ENCODE data around the gene MGARP.

MGARP gene

DNA sequence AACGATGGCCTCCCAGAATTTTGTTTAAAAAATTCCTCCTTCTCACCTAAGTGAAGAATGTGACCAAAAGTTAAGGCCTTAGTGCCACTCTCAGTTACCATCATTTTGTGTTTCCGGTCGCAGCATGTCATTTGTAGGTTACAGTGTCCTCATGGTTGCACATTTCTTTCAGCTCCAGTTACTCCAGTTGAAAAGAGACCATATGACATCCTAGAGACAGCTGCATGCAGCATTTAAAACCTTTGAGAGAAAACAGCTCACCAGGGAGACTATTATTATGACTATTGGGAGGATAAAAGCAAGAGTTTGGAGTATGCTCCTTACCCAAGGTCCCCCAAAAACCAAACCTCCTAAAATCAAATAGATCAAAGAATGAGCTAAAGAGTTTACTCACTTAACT, 45.8 kb downstream of the MGARP start:
- TF ChIP-seq, protein P1, sequence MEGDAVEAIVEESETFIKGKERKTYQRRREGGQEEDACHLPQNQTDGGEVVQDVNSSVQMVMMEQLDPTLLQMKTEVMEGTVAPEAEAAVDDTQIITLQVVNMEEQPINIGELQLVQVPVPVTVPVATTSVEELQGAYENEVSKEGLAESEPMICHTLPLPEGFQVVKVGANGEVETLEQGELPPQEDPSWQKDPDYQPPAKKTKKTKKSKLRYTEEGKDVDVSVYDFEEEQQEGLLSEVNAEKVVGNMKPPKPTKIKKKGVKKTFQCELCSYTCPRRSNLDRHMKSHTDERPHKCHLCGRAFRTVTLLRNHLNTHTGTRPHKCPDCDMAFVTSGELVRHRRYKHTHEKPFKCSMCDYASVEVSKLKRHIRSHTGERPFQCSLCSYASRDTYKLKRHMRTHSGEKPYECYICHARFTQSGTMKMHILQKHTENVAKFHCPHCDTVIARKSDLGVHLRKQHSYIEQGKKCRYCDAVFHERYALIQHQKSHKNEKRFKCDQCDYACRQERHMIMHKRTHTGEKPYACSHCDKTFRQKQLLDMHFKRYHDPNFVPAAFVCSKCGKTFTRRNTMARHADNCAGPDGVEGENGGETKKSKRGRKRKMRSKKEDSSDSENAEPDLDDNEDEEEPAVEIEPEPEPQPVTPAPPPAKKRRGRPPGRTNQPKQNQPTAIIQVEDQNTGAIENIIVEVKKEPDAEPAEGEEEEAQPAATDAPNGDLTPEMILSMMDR (IDR thresholded peaks at IDR 0.05; ENCODE audit: low read depth, low read length): no peak
- no peak for TF ChIP-seq POLR2A (IDR thresholded peaks at IDR 0.05; ENCODE audit: extremely low read depth, insufficient read length)
- no peak for TF ChIP-seq MYC (IDR thresholded peaks at IDR 0.05; ENCODE audit: low read depth, low read length)
- TF ChIP-seq, protein P2, sequence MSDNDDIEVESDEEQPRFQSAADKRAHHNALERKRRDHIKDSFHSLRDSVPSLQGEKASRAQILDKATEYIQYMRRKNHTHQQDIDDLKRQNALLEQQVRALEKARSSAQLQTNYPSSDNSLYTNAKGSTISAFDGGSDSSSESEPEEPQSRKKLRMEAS (IDR thresholded peaks at IDR 0.05; ENCODE audit: low read depth, low read length): no peak
- no peak for DNase-seq (ENCODE audit: low read depth)
- H3K4me3 ChIP-seq (ENCODE audit: low read depth, low read length): no peak overlapping the region

DNA sequence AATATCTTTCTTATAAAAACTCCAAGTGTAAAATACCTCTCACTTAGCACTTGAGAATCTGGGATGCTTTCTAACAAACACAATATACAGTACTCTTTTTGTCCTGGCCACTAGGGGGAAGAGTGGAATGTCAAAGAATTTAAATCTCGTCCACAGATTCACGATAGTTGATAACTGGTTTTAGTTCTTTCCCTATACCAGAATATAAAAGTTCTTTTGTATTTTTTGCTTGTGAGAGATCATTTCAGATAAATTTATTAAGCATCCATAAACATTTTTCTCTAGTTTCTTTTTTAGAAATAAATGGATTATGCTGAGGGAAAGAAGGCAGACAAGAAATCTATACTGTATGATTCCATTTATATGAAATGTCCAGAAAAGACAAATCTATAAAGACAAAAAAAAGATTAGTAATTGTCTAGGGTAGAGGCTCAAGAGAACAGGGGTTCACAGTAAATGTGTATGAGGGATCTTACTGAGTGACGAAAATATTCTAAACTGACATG, 50.4 kb downstream of the MGARP start:
- TF ChIP-seq POLR2A (IDR thresholded peaks at IDR 0.05; ENCODE audit: extremely low read depth, insufficient read length): no peak
- TF ChIP-seq, protein P1 (IDR thresholded peaks at IDR 0.05; ENCODE audit: low read depth, low read length): peak; percentile 63
- DNase-seq (ENCODE audit: low read depth): peak; percentile 57
- H3K4me3 ChIP-seq (ENCODE audit: low read depth, low read length): no peak overlapping the region

DNA sequence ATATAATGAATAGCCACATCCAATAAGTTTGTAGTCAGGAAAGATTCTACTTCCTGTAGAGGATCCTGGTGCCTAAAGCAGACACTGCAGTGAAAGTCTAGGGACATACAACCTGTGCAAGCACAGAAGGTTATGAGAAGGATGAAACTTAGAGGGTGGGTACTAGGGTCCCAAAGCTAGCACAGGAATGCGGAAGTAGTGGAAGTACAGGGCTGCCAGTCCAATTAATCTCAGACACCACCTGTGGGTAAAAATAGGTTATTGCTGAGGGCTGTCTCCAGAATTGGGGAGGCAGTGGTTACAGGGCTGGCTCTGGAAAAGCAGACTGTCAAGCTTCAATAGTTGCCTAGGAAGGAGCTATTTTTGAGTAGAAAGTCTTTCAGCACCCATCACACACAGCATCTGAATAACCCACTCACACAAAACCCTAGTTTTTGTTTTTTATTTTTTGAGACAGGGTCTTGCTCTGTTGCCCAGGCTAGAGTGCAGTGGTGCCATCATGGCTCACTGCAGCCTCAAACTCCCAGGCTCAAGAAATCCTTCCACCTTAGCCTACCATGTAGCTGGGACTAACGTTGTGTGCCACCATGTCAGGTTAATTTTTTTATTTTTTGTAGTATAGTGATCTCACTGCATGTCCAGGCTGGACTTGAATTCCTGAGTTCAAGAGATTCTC, 52.2 kb downstream of the MGARP start:
- TF ChIP-seq, protein P2 (IDR thresholded peaks at IDR 0.05; ENCODE audit: low read depth, low read length): no peak
- TF ChIP-seq, protein P1 (IDR thresholded peaks at IDR 0.05; ENCODE audit: low read depth, low read length): peak; percentile 15
- TF ChIP-seq MYC (IDR thresholded peaks at IDR 0.05; ENCODE audit: low read depth, low read length): no peak
- DNase-seq (ENCODE audit: low read depth): peak; percentile 34
- H3K4me3 ChIP-seq (ENCODE audit: low read depth, low read length): no peak overlapping the region

DNA sequence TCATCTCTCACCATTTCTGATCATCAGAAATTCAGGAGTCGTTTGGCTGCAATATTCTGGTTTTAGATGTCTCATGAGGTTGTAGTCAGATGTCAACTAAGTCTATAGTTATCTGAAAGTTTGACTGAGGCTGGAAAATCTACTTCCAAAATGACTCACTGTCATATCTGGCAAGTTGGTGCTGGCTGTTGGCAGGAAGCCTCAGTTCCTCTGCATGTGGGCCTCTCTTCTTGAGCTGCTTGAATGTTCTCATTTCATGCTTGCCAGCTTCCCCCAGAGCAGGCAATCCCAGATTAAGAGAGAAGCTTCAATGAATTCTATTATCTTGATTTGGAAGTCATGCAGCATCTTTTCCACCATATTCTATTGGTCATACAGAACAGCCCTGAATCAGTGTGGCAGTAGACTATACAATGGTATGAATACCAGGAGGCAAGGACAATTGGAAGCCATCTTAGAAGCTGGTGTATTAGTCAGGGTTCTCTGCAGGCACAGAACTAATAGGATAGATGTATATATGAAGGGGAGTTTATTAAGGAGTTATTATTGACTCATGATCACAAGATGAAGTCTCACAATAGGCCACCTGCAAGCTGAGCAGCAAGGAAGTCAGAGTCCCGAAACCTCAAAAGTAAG, 56.2 kb downstream of the MGARP start:
- H3K4me3 ChIP-seq (ENCODE audit: low read depth, low read length): no peak overlapping the region
- peak; percentile 25 for DNase-seq (ENCODE audit: low read depth)
- TF ChIP-seq, protein P1 (IDR thresholded peaks at IDR 0.05; ENCODE audit: low read depth, low read length): no peak
- TF ChIP-seq POLR2A (IDR thresholded peaks at IDR 0.05; ENCODE audit: extremely low read depth, insufficient read length) (no peak), MYC (IDR thresholded peaks at IDR 0.05; ENCODE audit: low read depth, low read length) (no peak)
- TF ChIP-seq, protein P2 (IDR thresholded peaks at IDR 0.05; ENCODE audit: low read depth, low read length): no peak

GRCh38 chr4:139222215-139222614, 57.8 kb downstream of the MGARP start:
- no peak overlapping the region for H3K4me3 ChIP-seq (ENCODE audit: low read depth, low read length)
- TF ChIP-seq, protein P2 (IDR thresholded peaks at IDR 0.05; ENCODE audit: low read depth, low read length): no peak
- TF ChIP-seq, protein P1 (IDR thresholded peaks at IDR 0.05; ENCODE audit: low read depth, low read length): no peak
- TF ChIP-seq MYC (IDR thresholded peaks at IDR 0.05; ENCODE audit: low read depth, low read length): no peak
- no peak for TF ChIP-seq POLR2A (IDR thresholded peaks at IDR 0.05; ENCODE audit: extremely low read depth, insufficient read length)
- DNase-seq (ENCODE audit: low read depth): no peak
